A673 (cell line): ENCODE data around the gene POLR2M. TPM values are rescaled to one million over a fixed set of nuclear protein-coding genes. Genes with fewer than 3 reads are reported as not detected.
A peak's percentile ranks its signal among the peaks of the same experiment; 100 is the strongest.

Source experiments
- BruUV-seq: library from RNA; stranded (reverse); fragments of 400-500 nt; replicated peaks from 2 replicates; lab custom pipeline; 2021; lab: Mats Ljungman, UMichigan
- CTCF ChIA-PET: fragments of 300-600 bp; sonication (Branson Sonifier 250); formaldehyde crosslinking; loops from one replicate; lab custom pipeline; 2022; ENCODE audit warnings: antibody characterized with exemption; lab: Charles Lee
- POLR2A ChIA-PET: fragments of 300-600 bp; sonication (Branson Sonifier 250); formaldehyde crosslinking; loops from one replicate; lab custom pipeline; 2022; ENCODE audit warnings: antibody characterized with exemption; ENCODE audit not compliant: low non-redundant PET; lab: Charles Lee
- DNase-seq: peaks from one replicate; pipeline ENCODE4 v3.0.0-alpha.2; 2015; ENCODE audit warnings: low spot score
- H3K27ac ChIP-seq: fragments of 200-600 bp; sonication (generic); 2 replicates; pipeline ENCODE4 v1.5.1; 2016; ENCODE audit warnings: mixed run types, low read depth, mild to moderate bottlenecking, mixed read lengths, antibody characterized with exemption, low read length; ENCODE audit not compliant: poor library complexity, severe bottlenecking
- H3K27me3 ChIP-seq: fragments of 200-600 bp; sonication (generic); replicated peaks from 2 replicates; pipeline ENCODE4 v1.6.1; 2017; ENCODE audit warnings: mixed run types, low read depth, mild to moderate bottlenecking, mixed read lengths, antibody characterized with exemption, low read length; ENCODE audit not compliant: insufficient read depth, poor library complexity
- H3K36me3 ChIP-seq: fragments of 200-600 bp; sonication (generic); 2 replicates; pipeline ENCODE4 v1.6.1; 2016; ENCODE audit warnings: mixed run types, mild to moderate bottlenecking, mixed read lengths, antibody characterized with exemption, low read length; ENCODE audit not compliant: insufficient read depth, poor library complexity, severe bottlenecking
- H3K4me1 ChIP-seq: fragments of 200-600 bp; sonication (generic); 2 replicates; pipeline ENCODE4 v1.6.1; 2017; ENCODE audit warnings: mixed run types, mild to moderate bottlenecking, mixed read lengths, antibody characterized with exemption, low read length; ENCODE audit not compliant: insufficient read depth, poor library complexity, severe bottlenecking
- H3K4me3 ChIP-seq: fragments of 200-600 bp; sonication (generic); 2 replicates; pipeline ENCODE4 v1.5.1; 2016; ENCODE audit warnings: low read depth, mixed run types, mild to moderate bottlenecking, mixed read lengths, low read length; ENCODE audit not compliant: poor library complexity, severe bottlenecking
- H3K9me3 ChIP-seq: fragments of 200-600 bp; sonication (generic); 2 replicates; pipeline ENCODE4 v1.6.1; 2016; ENCODE audit warnings: mixed run types, low read depth, mild to moderate bottlenecking, mixed read lengths, antibody characterized with exemption, low read length; ENCODE audit not compliant: poor library complexity, severe bottlenecking
- EZH2 ChIP-seq: fragments of 200-600 bp; sonication (generic); IDR thresholded peaks from 2 replicates; pipeline ENCODE4 v1.6.1; 2017; ENCODE audit warnings: borderline replicate concordance, low read depth, mild to moderate bottlenecking, mixed read lengths, antibody characterized with exemption, low read length; ENCODE audit not compliant: poor library complexity, severe bottlenecking
- intact Hi-C: fragments of 100-400 bp; cut with micrococcal nuclease; formaldehyde crosslinking; loops from one replicate; pipeline ENCODE4 v1.10.0; 2022; ENCODE audit not compliant: unreplicated experiment
- total RNA-seq: library from RNA; stranded (reverse); gene quantifications from 2 replicates; pipeline ENCODE4 v1.2.3, GENCODE V29; 2021
- TF ChIP-seq, protein P1 (sequence below): fragments of 300-800, 200-600 bp; sonication (generic); conservative IDR thresholded peaks from 2 replicates; pipeline ENCODE4 v1.5.1; 2017; ENCODE audit warnings: low read depth, mild to moderate bottlenecking, antibody characterized with exemption, low read length, moderate library complexity, mixed read lengths

POLR2M gene
- total RNA-seq, 1 experiment from 2014 or later: 115 TPM

DNA sequence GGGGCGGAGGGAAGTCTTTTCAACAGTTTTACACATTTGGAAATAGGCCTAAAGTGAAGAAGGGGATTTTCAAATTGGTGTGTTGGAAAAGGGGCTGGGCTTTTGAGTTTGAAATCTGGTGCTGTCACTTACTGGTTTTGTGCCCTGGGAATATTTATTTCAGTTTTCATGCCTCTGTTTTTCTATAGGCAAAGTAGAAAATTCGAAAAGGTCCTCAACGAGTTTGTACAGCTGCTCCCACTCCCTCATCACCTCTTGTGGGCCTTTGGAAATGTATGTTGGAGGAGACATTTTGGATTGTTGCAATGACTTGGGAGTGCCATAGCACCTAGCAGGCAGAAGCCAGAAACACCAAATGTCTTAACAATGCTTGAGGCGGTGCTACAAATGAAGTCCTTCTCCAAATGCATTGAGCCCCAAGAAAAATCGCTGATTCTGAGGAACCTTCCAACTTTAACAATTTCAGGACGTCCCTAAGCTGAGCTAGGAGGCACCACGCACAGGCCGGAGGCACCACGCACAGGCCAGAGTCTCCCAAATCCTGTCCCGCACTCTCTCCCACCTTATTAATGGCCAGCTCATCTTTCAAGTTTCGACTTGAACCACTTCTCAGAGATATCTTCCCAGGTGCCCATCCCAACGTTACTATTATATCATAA is 639 bp upstream of the POLR2M start:
- Histone ChIP-seq H3K27ac (peak overlapping the region; percentile 98), H3K36me3 (peaks cover 20% of the 10 kb centered on the region), H3K4me3 (peak overlapping the region; percentile 79), H3K27me3 (no peaks in the 10 kb centered on the region), H3K4me1 (peaks cover 12% of the 10 kb centered on the region), H3K9me3 (no peaks in the 10 kb centered on the region)
- intact Hi-C loops: no loop called here
- no peak for DNase-seq
- ChIA-PET POLR2A (interaction anchor here (0.6 kb wide), 1 partner anchor 26 kb away, joined by 4 read pairs; no protein-coding TSS in a partner anchor), CTCF (no interaction called here)
- BruUV-seq: TSS peak; percentile 89
- no peak for TF ChIP-seq EZH2
- TF ChIP-seq, protein P1, sequence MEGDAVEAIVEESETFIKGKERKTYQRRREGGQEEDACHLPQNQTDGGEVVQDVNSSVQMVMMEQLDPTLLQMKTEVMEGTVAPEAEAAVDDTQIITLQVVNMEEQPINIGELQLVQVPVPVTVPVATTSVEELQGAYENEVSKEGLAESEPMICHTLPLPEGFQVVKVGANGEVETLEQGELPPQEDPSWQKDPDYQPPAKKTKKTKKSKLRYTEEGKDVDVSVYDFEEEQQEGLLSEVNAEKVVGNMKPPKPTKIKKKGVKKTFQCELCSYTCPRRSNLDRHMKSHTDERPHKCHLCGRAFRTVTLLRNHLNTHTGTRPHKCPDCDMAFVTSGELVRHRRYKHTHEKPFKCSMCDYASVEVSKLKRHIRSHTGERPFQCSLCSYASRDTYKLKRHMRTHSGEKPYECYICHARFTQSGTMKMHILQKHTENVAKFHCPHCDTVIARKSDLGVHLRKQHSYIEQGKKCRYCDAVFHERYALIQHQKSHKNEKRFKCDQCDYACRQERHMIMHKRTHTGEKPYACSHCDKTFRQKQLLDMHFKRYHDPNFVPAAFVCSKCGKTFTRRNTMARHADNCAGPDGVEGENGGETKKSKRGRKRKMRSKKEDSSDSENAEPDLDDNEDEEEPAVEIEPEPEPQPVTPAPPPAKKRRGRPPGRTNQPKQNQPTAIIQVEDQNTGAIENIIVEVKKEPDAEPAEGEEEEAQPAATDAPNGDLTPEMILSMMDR: no peak

- DNase-seq: no peak
- Histone ChIP-seq H3K27ac (peak overlapping the region; percentile 98), H3K4me3 (peak overlapping the region; percentile 79), H3K27me3 (no peaks in the 10 kb centered on the region), H3K9me3 (no peaks in the 10 kb centered on the region), H3K4me1 (peaks cover 12% of the 10 kb centered on the region), H3K36me3 (peaks cover 41% of the 10 kb centered on the region)
- ChIA-PET POLR2A (no interaction called here), CTCF (no interaction called here)
- intact Hi-C loops: no loop called here
- no peak for TF ChIP-seq EZH2
- TF ChIP-seq, protein P1: no peak
- BruUV-seq: no TSS peak
Measured at GRCh38 chr15:57708047-57708446, 1.5 kb downstream of the POLR2M start.

DNA sequence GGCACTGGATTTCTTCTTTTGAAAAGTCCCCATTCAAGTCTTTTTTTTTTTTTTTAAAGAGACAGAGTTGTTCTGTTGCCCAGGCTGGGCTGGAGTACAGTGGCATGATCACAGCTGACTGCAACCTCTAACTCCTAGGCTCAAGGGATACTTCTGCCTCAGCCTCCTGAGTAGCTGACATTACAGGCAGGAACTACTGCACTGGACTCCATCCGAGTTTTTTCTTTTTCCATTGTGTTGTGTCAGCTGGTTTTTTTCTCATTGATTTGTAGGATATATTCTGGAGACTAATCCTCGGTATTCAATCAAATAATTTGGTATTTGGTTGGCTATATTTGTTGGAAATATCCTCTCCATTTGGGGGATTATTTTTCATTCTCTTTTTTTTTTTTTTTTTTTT is 11.8 kb downstream of the POLR2M start:
- Histone ChIP-seq H3K4me1 (peaks cover 6% of the 10 kb centered on the region), H3K4me3 (no peak overlapping the region), H3K9me3 (no peaks in the 10 kb centered on the region), H3K27ac (no peak overlapping the region), H3K27me3 (no peaks in the 10 kb centered on the region), H3K36me3 (peaks cover 33% of the 10 kb centered on the region)
- CTCF ChIA-PET: no interaction called here
- TF ChIP-seq, protein P1: no peak
- no peak for TF ChIP-seq EZH2
- BruUV-seq: no TSS peak
- intact Hi-C loops: no loop called here
- POLR2A ChIA-PET: no interaction called here
- DNase-seq: no peak
